C1 segment of cervical spinal cord (tissue), 14 donors: ENCODE measurements around the gene TMEM168.

Experiments used
- DNase-seq, 14 donors: peaks; one replicate each; lab custom pipeline; 2025; lab: John Stamatoyannopoulos, UW

TMEM168 gene

GRCh38 chr7:112715525-112715924, 74.7 kb downstream of the TMEM168 start:
- no peak for DNase-seq

- DNase-seq: no peak
Measured at GRCh38 chr7:112714917-112715316, 75.3 kb downstream of the TMEM168 start.
